Adrenal gland (tissue), 5 donors: ENCODE data around the gene ALG1.

ENCODE experiments used
- CTCF ChIP-seq, 6 experiments: fragments of 450-650 bp in 4 of 6; fragments of 200-600 bp in 2 of 6; sonication (generic) in 1 of 6; IDR thresholded peaks; 1 replicate in 5 of 6; 2 replicates in 1 of 6; pipeline versions ENCODE4 v1.5.1 to v1.8.0; 2016 to 2021; ENCODE audit warnings: antibody characterized with exemption in 6 of 6, mild to moderate bottlenecking in 2 of 6, moderate library complexity in 1 of 6
- POLR2A ChIP-seq, 2 donors: fragments of 450-650 bp; IDR thresholded peaks; one replicate each; pipeline ENCODE4 v1.6.1; 2017; ENCODE audit warnings: antibody characterized with exemption in 2 of 2, mild to moderate bottlenecking in 2 of 2, moderate library complexity in 1 of 2
- donor health status: DM: no; HTN: no; CAD: no.

- no peak for TF ChIP-seq CTCF (IDR thresholded peaks at IDR 0.05)
- TF ChIP-seq POLR2A (IDR thresholded peaks at IDR 0.05) = no peak
Measured at GRCh38 chr16:5025171-5025632, 46.4 kb upstream of the ALG1 start.
